GM12878 (cell line): Measurements from ENCODE around the gene DNMT3B. TPM values are rescaled to one million over a fixed set of nuclear protein-coding genes. Genes with fewer than 3 reads are reported as not detected.
A peak's percentile ranks its signal among the peaks of the same experiment; 100 is the strongest.

Experiments
- ATF3 ChIP-seq: IDR thresholded peaks from 2 replicates; pipeline ENCODE4 v1.6.1; 2011; ENCODE audit warnings: low read depth, mild to moderate bottlenecking, low read length, moderate library complexity, borderline replicate concordance; ENCODE audit errors: extremely low read depth
- ATF7 ChIP-seq: fragments of 450-650 bp; IDR thresholded peaks from 2 replicates; pipeline ENCODE4 v1.6.1; 2016; ENCODE audit warnings: low read depth, mild to moderate bottlenecking
- CEBPZ ChIP-seq: fragments of 150-350 bp; IDR thresholded peaks from 2 replicates; pipeline ENCODE4 v1.6.1; 2016; ENCODE audit warnings: low read depth, low read length
- ELK1 ChIP-seq: IDR thresholded peaks from 2 replicates; pipeline ENCODE4 v1.6.1; 2012; ENCODE audit warnings: low read depth, low read length, improper control_type of control experiment
- FOS ChIP-seq: IDR thresholded peaks from 3 replicates; pipeline ENCODE4 v1.6.1; 2011; ENCODE audit warnings: borderline replicate concordance; ENCODE audit not compliant: insufficient read length; ENCODE audit errors: extremely low read depth
- HDGF ChIP-seq: fragments of 450-650 bp; IDR thresholded peaks from 2 replicates; pipeline ENCODE4 v1.6.1; 2016; ENCODE audit warnings: antibody characterized with exemption
- IKZF1 ChIP-seq: fragments of 450-650 bp; conservative IDR thresholded peaks from 2 replicates; pipeline ENCODE4 v1.6.1; 2017; ENCODE audit warnings: antibody characterized with exemption, mild to moderate bottlenecking
- IRF5 ChIP-seq: fragments of 450-650 bp; IDR thresholded peaks from 2 replicates; pipeline ENCODE4 v1.6.1; 2017; ENCODE audit warnings: borderline replicate concordance
- KLF5 ChIP-seq: fragments of 450-650 bp; IDR thresholded peaks from 2 replicates; pipeline ENCODE4 v1.6.1; 2014; ENCODE audit warnings: mild to moderate bottlenecking; ENCODE audit not compliant: partially characterized antibody
- MEF2A ChIP-seq: IDR thresholded peaks from 2 replicates; pipeline ENCODE4 v1.6.1; 2011; ENCODE audit warnings: low read depth, mild to moderate bottlenecking, low read length, moderate library complexity; ENCODE audit not compliant: insufficient read depth
- MTA2 ChIP-seq: fragments of 450-650 bp; IDR thresholded peaks from 2 replicates; pipeline ENCODE4 v1.6.1; 2016; ENCODE audit warnings: low read depth, mild to moderate bottlenecking, moderate library complexity
- PAX5 ChIP-seq: IDR thresholded peaks from 2 replicates; pipeline ENCODE4 v1.6.1; 2011; ENCODE audit warnings: low read depth, low read length, borderline replicate concordance
- RAD21 ChIP-seq: IDR thresholded peaks from 2 replicates; pipeline ENCODE4 v1.6.1; 2011; ENCODE audit warnings: mild to moderate bottlenecking, low read depth, low read length, moderate library complexity; ENCODE audit not compliant: insufficient read depth
- SMAD5 ChIP-seq: IDR thresholded peaks from 2 replicates; pipeline ENCODE4 v1.6.1; 2016; ENCODE audit warnings: antibody characterized with exemption, low read depth
- SPI1 ChIP-seq: IDR thresholded peaks from 2 replicates; pipeline ENCODE4 v1.6.1; 2011; ENCODE audit warnings: low read depth, mild to moderate bottlenecking, low read length, moderate library complexity, borderline replicate concordance; ENCODE audit not compliant: insufficient read depth
- YBX1 ChIP-seq: fragments of 450-650 bp; IDR thresholded peaks from 2 replicates; pipeline ENCODE4 v1.6.1; 2016; ENCODE audit warnings: antibody characterized with exemption
- YY1 ChIP-seq: IDR thresholded peaks from 2 replicates; pipeline ENCODE4 v1.6.1; 2011; ENCODE audit warnings: low read depth, mild to moderate bottlenecking, low read length
- ZNF384 ChIP-seq: IDR thresholded peaks from 2 replicates; pipeline ENCODE4 v1.6.1; 2012; ENCODE audit warnings: low read depth, mild to moderate bottlenecking, low read length, improper control_type of control experiment, borderline replicate concordance
- ZNF592 ChIP-seq: fragments of 450-650 bp; IDR thresholded peaks from 2 replicates; pipeline ENCODE4 v1.6.1; 2017; ENCODE audit warnings: mild to moderate bottlenecking, moderate library complexity
- polyA plus RNA-seq, 11 experiments: library from polyadenylated mRNA; depleted of rRNA in 4 of 11; unstranded in 6 of 11; stranded (reverse) in 5 of 11; fragments of >200 nt; fragmentation: Nextera tagmentation in 4 of 11; fragmentation: Illumina TruSeq in 1 of 11; extraction: Ambion mirVana in 4 of 11; extraction: Trizol in 1 of 11; gene quantifications; 1 replicate in 1 of 11; 2 replicates in 10 of 11; pipeline versions ENCODE4 v1.2.1 to v1.2.3, GENCODE V29; 2011 to 2016; ENCODE audit warnings: inconsistent platforms in 2 of 11, missing spikeins in 2 of 11, low read depth in 1 of 11
- total RNA-seq, 4 experiments: library from RNA; depleted of rRNA in 3 of 4; stranded (reverse); fragments of >200 nt in 3 of 4; fragmentation: Illumina TruSeq in 1 of 4; extraction: Trizol in 1 of 4; gene quantifications; 2 replicates each; pipeline versions ENCODE4 v1.2.1 to v1.2.3, GENCODE V29; 2013 to 2021

Gene DNMT3B
- total and polyA plus RNA-seq, 10 of the 15 experiments (the other 5 are each of a cell fraction or from before 2014, with no cell fraction given): 0.23 to 1.9 (median 1.1) TPM

- TF ChIP-seq YY1 (peak; percentile 55; the same call in 1 of the 2 replicates), YBX1 (no peak), KLF5 (no peak), ELK1 (no peak), FOS (no peak), ATF7 (no peak), SMAD5 (no peak), SPI1 (peak; percentile 61), HDGF (0 out of 2 replicates have a peak, but pooled peaks have one; percentile 22), IRF5 (no peak), MTA2 (no peak), RAD21 (peak; percentile 97), IKZF1 (peak; percentile 9; the same call in 1 of the 2 replicates), ZNF384 (no peak), ZNF592 (no peak), ATF3 (no peak), MEF2A (no peak), PAX5 (no peak), CEBPZ (no peak)
These were observed 27.9 kb downstream of the DNMT3B start (continued) for GRCh38 chr20:32789896-32790750.
